Cerebellar nuclear complex (tissue), 1 donor: ENCODE results near the gene BBLN.

Source experiments
- DNase-seq, 2 experiments: peaks; one replicate each; lab custom pipeline; 2025; lab: John Stamatoyannopoulos, UW

Gene BBLN

DNA sequence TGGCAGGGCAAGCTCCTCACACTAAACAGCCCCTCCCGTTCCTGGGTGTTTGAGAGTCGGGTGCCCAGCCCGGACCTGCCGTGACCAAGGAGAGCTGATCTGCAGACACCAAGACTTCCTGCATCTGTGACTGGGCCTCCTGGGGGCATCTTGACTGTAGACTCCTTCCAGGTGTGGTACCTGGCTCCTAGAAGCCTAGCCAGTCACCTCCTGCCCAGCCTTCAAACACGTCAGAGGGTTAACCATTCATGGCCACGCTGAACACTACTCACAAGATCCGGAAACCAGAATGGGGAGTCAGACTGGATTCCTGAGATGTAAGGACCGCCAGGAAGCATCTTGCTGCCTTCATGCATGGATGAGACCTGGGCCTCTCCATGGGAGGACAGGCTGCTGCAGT, 14.5 kb upstream of the BBLN start:
- DNase-seq, result no peak

DNA sequence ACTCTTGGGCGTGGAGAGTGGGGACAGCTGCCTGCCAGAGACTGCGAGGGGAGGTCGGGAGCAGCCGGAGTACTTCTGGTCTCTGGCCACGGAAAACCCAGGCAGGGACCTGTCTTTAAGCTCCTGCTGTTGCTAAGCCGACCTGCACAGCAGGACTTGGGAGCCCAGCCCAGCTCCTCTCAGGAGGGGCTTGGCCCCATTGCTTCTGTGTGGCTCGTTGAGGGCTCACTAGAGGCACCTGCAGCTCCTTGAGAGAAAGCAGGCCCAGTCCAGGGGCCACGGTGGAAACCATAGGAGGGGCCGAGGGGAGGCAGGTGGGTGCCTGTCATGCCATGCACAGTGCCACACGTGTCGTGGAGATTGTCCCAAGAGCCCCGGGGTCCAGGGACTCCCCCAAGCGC, 14.1 kb upstream of the BBLN start:
- DNase-seq, result no peak

DNA sequence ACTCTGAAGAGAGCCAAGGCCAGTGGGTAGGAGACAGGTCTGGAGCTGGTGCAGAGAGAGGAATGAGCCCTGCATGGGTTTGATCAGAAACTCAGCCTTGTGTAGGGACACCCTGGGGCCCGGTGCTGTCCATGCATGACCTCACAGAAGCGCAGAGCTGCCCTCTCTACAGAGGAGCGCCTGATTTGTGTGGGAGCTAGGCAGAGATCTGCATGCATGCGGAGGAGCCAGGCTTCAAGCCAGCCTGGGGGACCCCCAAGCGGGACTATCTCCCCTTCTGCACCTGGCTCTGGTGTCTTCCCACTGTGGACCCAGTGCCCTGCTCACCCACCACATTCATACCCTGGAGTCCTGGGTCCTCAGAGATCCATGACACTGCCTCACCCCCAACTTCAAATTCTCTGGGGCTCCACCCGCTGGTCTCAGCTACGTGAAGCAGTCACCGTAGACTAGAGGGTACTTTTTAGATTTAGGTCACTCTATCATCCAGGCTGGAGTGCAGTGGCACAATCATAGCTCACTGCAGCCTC, 13.4 kb upstream of the BBLN start:
- no peak for DNase-seq

DNA sequence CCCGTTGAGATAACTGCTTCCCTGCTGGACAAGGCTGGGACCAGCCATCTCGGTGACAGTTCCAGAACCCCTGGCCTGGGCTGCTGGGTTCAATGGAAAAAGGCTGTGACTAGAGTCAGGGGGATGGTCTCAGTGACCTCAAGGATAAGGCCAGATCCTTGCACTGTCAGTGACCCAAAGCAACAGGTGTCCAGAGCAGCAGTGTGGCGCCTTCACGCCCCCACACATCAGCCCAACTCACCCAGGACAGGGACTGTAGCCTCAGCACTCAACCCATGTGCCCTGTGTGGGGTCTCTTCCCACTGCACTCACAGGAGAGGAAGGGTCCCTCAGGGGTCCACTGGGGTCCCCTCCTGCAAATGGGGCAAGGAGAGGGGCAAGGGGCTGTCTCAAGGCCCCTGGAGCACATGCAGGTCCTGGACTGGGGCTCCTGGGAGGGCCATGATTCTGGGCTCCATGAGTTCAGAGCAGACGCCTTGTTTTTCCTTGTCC, 11.5 kb upstream of the BBLN start:
- DNase-seq, result no peak

DNA sequence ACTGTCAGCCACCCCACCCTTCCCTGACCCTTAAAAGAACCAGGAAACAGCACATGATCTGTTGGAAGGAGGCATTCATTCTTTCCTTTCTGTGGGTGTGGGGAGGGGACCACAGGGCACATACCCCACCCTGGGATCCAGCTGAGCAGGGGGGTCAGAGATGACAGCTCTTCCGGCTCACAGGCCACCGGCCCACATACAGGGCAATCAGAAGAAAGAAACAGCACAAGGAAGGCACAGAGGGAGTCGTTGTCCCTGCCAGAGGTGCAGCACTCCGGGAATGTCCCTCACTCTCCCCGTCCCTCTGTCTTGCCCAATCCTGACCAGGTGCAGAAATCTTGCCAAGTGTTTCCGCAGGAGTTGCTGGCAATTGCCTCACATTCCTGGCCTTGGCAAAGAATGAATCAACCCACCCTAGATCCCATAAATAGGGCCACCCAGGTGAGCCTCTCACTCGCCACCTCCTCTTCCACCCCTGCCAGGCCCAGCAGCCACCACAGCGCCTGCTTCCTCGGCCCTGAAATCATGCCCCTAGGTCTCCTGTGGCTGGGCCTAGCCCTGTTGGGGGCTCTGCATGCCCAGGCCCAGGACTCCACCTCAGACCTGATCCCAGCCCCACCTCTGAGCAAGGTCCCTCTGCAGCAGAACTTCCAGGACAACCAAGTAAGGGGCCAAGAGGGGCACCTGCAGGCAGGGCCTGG, 10.9 kb upstream of the BBLN start, which contains the start of gene LCN2:
TSS of gene LCN2 (plus strand) at position 453 of the 701 bp plus-strand sequence. CDS start at position 526, 73 bp downstream.
- DNase-seq, result no peak

DNA sequence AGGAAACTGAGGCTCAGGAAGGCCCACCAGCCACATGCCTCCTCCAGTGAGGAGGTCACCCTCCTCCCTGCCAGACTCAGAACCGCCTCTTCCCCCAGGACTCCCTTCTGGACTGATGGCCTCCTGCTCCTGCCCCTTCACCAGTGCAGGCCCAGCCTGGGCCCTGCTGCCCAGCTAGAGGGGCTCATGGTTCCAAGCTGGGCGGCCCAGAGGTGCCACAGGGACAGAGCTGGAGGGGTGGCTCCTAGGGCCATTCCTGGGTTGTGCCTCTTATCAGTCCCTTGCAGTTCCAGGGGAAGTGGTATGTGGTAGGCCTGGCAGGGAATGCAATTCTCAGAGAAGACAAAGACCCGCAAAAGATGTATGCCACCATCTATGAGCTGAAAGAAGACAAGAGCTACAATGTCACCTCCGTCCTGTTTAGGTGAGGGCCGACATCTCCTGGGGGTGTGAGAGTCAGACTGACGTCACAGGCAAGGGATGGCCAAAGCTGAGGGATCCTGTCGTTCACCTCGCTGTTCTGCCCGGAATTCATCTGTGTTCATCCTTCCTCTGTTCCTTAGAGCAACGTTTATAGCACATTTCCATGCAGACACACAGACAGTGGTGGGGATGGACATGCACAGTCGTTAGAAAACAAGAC, 10.0 kb upstream of the BBLN start:
- no peak for DNase-seq

DNA sequence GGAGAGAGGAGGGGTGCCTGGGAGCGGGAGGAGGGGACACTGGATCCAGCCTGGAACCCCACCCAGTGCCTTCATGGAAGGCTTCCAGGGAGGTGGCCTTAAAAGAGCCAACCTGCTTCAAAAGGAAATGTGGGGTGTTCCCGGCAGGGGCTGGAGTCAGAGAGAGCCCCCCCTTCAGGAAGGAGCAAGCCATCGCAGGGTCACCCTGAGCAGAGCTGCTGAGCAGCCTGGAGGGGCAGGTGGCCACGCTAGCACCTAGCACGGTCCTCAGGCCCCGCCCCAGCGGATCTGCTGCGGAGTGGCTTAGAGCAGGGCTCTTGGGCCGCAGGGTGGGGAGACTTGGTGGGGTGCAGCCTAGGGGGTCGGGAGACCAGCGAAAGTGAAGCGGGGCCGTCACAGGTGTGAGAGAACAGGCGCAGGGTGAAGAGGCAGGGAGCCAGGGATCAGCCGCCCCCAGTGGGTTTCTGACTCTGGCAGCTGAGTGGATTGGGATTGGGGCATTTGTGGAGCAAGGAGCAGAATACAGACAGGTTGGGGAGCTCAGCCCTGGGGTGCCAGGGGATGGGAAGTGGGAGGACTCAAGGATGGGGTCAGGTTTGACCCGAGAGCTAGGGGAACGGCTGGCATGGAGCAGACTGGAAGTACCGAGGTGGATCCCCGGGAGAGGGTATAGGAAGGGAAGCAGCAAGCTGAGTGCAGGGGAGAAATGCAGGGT, 9.3 kb upstream of the BBLN start:
- no peak for DNase-seq

DNA sequence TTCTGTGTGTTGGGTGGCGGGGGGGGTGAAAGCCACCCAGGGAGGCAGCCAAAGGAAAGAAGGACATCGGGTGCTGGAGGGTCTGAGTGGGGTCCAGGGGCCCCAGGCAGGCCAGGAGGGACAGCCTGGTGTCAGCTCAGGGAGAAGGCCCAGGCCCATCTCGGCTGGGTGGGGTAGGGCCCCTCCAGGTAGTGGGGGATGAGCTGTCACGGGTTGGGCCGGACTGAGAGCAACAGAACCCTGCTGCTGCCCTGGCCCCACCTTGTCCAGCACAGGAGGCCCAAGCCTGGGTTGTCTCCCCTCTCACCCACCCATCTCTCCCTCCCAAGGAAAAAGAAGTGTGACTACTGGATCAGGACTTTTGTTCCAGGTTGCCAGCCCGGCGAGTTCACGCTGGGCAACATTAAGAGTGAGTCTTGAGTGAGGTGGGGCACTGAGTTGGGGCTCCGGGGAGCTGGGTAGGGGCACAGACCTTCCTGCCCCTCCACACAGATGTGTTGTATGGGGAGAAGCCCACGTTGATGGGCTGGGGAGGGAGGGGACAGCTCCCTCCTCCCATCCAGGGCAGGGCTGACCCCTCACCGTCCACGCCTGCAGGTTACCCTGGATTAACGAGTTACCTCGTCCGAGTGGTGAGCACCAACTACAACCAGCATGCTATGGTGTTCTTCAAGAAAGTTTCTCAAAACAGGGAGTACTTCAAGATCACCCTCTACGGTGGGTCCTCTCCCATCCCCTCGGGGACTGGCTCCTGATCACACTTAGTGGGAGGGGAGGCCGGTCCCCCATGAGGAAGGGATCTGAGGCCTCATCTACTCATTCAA, 8.5 kb upstream of the BBLN start:
- no peak for DNase-seq

DNA sequence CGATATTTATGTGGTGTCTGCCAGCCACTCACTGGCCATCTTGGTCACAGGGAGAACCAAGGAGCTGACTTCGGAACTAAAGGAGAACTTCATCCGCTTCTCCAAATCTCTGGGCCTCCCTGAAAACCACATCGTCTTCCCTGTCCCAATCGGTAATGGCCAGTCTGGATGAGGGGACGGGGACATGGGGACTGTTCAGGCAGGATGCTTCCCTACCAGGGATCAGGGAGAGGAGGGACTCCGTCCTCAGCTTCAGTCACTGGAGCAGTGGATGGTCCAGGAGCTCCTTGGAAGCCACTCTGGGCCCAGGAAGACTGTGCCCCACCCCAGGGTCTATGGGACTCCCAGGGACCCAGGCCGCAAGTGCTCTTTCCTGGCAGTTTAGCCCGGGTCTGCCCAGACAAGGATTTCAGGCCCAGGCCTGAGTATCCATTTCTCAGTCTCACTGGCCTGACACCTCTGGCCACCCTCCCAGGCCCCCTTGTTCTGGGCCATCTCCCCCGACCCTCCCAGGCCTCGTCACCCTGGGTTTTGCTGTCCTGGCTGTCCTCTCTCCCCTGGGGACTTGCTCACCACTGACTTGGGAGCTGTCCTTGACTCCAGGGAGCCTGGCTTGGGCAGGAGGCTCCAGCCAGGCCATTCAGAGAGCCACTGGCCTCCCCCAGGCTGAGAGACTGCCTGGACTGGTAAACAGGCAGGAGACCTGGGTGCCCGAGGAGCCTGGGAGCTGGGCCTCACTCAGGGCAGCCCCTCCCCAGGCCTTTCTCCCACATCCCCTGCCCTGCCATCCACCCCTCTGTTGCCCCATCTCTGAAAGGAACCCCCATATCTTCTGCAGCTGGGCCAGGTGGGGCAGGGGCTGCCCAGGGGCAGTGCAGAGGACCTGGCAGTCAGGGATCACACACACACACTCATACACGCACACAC, 7.7 kb upstream of the BBLN start:
- no peak for DNase-seq

DNA sequence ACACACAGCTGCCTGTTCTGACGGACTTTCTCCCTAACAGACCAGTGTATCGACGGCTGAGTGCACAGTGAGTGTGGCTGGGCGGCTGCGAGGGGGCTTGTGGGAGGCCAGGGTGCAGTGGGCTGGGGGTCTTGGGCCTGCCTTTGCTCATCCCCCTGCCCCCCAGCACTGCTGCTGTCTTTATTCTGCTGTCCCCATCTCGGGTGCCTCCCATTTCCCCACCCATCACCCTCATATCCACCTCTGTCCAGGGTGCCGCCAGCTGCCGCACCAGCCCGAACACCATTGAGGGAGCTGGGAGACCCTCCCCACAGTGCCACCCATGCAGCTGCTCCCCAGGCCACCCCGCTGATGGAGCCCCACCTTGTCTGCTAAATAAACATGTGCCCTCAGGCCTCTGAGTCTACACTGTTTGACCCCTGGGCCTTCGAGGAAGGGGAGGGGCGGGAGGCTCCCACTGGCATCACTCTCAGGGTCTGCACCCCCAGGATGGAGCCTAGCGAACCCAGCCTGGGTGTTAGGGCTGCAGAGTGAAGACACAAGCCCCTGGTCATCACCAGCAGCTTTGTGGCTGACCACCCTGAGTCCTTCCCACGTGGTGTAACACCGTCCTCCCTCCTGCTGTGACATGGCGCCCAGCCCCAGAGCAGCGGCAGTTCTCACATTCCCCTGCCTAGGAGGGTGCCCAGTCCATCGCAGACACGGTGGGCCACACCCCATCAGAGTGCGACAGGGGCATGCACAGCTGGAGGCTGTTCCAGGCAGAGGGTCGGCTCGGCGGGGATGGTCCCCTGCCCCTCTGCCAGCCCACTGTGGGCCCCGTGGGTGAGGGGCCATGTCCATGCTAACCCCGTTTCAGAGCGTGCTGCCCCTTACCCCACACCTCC, 6.8 kb upstream of the BBLN start:
- DNase-seq, result no peak

DNA sequence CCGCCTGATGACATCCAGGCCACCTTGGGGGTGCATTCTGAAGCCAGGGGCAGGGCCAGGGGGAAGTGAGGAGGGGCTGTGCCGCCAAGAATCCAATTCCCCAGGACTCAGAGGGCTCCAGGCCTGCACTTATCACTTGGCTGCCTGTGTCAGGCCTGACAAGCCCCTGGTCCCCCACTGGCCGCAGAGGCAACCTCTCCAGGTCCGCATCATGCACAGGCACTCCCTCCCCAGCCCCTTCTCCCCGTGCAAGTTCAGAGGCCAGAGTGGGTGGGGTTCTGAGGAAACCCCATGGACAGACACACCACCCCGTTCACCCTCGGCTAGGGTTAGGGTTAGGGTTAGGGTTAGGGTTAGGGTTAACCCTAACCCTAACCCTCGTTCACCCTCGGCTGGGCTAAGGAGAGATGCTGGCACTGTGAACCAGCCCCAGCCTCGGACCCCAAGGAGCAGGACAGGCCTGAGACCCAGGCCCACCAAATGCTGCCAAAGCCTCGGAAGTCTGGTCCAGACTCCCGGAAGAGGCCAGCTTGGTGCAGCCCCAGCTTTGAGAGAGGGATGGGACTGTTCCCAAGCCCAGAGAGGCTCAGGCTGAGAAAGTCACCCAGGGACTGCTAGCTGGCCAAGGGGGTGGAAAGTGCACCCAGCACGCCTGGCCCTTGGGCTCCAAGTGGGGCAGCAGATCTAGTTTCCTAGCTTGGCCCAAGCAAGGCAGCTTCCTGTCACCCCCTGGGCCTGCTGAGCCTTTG, 5.9 kb upstream of the BBLN start:
- no peak for DNase-seq

DNA sequence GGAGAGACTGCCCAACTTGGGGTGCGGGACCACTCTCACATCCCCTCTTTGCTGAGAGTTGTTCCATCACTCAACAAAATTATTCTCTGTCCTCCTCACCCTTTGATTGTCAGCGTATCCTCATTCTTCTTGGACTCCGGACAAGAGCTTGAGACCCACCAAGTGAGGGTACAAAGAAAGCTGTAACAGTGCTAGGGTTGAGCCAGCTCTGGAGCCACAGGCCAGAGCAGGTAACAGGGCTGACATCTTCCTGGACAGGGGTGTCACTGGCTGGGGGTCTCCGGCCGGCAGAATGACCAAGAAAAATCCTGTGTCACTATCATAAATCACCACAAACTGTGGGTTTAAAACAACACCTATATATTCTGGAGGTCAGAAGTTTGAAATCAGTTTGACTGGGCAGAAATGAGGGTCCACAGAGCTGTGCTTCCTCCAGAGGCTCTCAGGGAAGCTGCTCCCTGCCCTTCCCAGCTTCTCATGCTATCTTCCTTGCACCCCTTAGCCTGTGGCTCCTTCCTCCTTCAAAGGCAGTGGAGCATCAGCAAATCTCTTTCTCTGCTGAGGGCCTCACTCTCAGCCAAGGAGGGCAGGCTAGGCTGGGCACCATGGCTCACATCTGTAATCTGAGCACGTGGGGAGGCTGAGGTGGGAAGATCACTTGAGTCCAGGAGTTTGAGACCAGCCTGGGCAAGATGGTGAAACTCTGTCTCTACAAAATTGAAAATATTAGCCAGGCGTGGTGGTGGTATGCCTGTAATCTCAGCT, 4.1 kb upstream of the BBLN start:
- DNase-seq, result no peak

DNA sequence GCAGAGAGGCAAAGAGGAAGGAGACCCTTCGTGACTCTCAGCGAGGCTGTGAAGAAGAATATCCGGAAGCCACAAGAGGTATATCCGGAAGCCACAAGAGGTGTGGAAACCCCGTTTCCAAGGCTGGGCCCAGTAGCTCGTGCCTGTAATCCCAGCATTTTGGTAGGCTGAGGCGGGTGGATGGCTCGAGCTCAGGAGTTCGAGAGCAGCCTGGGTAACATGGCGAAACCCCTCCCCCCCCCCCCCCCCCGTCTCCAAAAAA, 612 bp upstream of the BBLN start:
- no peak for DNase-seq

DNA sequence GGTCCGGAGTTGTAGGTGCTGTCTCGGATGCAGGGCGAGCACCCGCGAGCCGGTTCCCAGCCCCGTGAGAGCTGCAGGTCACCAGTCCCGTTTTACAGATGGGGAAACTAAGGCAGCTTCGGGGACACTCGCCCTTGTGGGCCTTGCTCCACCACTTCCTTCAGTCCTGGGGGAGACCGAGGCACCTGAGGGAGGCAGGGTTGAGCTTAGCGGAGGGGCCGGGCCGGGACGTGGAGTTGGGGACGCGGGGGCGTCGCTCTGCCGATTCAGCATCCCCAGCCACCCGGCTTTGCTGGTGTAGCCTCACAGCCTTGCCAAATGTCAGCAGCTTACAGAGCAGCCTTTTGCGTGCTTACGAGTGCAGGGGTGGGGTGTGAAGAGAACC, 530 bp downstream of the BBLN start:
- DNase-seq, result no peak

DNA sequence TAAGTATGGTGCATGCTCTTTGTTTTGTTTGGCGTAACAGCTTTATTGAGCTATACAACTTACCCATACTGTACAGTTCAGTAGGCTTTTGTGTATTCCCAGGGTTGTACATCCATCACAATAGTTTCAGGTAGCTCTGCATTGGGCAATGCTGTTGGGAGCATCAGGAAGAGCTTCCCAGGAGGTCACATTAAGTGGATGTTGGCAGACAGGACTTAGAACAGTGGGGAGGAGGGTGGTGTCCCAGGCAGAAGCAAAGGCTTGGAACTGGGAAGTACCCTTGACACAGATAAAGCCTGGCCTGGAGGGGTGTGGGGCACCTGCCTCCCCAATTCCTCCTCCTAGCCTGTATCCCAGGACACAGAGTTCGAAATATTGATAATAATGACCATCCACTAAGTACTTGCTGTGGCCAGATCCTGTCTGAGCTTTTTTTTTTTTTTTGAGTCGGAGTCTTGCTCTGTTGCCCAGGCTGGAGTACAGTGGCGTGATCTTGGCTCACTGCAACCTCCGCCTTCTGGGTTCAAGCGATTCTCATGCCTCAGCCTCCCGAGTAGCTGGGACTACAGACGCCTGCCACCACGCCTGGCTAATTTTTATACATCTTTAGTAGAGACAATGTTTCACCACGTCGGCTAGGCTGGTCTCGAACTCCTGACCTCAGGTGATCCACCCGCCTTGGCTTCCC, 1.3 kb downstream of the BBLN start:
- DNase-seq, result no peak

DNA sequence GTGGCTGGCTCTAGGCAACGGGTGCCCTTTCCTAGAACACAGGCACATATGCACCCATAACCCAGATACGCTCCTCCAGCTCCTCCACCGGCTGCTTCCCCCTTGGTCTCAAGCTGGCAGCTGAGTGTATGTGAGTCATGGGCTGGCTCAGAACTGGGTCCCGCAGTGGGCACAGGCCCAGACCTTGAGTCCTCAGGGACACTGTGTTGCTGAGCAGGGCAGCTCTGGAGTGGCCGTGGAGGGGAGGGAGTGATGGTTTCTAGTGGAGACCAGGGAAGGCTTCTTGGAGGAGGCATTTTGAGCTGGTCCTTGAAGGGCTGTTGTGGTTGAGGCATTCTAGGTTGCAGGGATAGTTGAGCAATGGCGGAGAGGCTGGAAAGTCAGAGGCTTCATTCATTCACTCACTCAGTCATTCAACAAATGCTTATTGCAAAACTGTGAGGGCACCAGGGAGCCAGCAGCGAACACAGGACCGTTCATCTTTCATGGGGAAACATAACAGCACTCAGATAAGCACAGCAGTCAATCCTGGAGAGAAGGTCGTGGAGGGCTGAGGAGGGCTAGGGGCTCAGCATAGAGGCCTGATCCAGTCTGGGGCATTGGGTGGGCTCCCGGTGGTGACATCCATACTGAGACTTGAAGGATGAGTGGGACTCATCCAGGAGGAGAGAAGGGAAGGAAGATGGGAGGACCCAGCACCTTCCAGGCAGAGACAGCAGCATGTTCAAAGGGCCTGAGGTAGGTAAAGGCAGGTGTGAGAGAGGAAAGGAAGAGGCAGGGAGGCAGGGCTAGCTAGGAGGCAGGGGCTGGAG, 2.4 kb downstream of the BBLN start:
- no peak for DNase-seq

DNA sequence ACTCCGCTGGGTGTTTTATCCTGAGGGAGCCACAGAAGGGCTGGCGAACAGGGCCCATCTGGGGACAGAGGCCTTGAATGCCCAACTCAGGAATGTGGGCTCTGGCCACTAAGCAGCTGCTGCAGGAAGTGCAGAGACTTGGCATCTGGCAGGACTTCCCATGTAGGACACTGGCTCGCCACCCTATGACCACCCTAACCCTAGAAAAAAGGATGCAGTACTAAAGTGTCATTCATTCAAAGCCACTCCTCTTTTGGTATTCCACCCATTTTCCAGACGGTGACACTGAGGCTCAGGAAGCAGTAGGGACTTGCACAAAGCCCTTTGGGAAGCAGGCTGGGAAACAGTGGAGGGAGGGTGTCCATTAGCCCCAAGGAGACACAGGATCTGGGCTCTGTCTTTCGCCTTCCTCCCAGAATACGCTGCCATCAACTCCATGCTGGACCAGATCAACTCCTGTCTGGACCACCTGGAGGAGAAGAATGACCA, 3.0 kb downstream of the BBLN start:
- no peak for DNase-seq
